Measurements from ENCODE around the gene LRRC42. TPM values are rescaled to one million over a fixed set of nuclear protein-coding genes. Genes with fewer than 3 reads are reported as not detected.

The LRRC42 gene
- total RNA-seq, 1 experiment from 2014 or later: 38.1 TPM

- DNase-seq (ENCODE audit: low spot score): no peak
- Mint-ChIP-seq H3K4me3 (no peak overlapping the region), H3K4me1 (peaks cover 9% of the 10 kb centered on the region), H3K27ac (no peak overlapping the region), H3K27me3 (ENCODE audit: low read depth) (no peaks in the 10 kb centered on the region), H3K36me3 (peaks cover 16% of the 10 kb centered on the region), H3K9me3 (peaks cover 20% of the 10 kb centered on the region)
- CTCF ChIA-PET: no interaction called here
- TF ChIP-seq SMAD3 (CRISPR knock-in tag; IDR thresholded peaks at IDR 0.05; ENCODE audit: borderline replicate concordance) (no peak), PRRX2 (CRISPR knock-in tag; IDR thresholded peaks at IDR 0.05) (no peak), ELF4 (CRISPR knock-in tag; IDR thresholded peaks at IDR 0.05; ENCODE audit: low read depth) (no peak), RORB (CRISPR knock-in tag; IDR thresholded peaks at IDR 0.05) (no peak), ATF3 (CRISPR knock-in tag; conservative IDR thresholded peaks at IDR 0.05) (no peak), AFF4 (CRISPR knock-in tag; IDR thresholded peaks at IDR 0.05; ENCODE audit: borderline replicate concordance) (no peak), TCF7 (CRISPR knock-in tag; IDR thresholded peaks at IDR 0.05; ENCODE audit: low read depth) (no peak), CBFB (CRISPR knock-in tag; IDR thresholded peaks at IDR 0.05; ENCODE audit: low read depth) (no peak), CTCF (IDR thresholded peaks at IDR 0.05) (no peak), CDX4 (CRISPR knock-in tag; IDR thresholded peaks at IDR 0.05; ENCODE audit: borderline replicate concordance) (no peak), GTF2I (CRISPR knock-in tag; conservative IDR thresholded peaks at IDR 0.05) (no peak), OVOL2 (CRISPR knock-in tag; IDR thresholded peaks at IDR 0.05; ENCODE audit: borderline replicate concordance) (no peak), FOXJ3 (CRISPR knock-in tag; IDR thresholded peaks at IDR 0.05; ENCODE audit: borderline replicate concordance) (no peak), SP1 (CRISPR knock-in tag; conservative IDR thresholded peaks at IDR 0.05) (no peak), ZNF423 (CRISPR knock-in tag; IDR thresholded peaks at IDR 0.05) (no peak)
- POLR2A ChIA-PET: no interaction called here
- ATAC-seq: no peak
Measured at GRCh38 chr1:53938136-53938830, 7.9 kb upstream of the LRRC42 start.

- Mint-ChIP-seq H3K4me1 (peaks cover 28% of the 10 kb centered on the region), H3K27ac (no peak overlapping the region), H3K4me3 (no peak overlapping the region), H3K9me3 (no peaks in the 10 kb centered on the region), H3K36me3 (no peaks in the 10 kb centered on the region), H3K27me3 (ENCODE audit: low read depth) (no peaks in the 10 kb centered on the region)
- CTCF ChIA-PET: interaction anchor here (1.1 to 1.2 kb wide), 3 partner anchors 17 to 64 kb away, joined by 3 to 10 read pairs (median 3); partner anchors contain the start of gene YIPF1
- POLR2A ChIA-PET: no interaction called here
- DNase-seq (ENCODE audit: low spot score) (no peak), ATAC-seq (no peak)
- no peak for TF ChIP-seq ZNF263 (CRISPR knock-in tag; IDR thresholded peaks at IDR 0.05; ENCODE audit: low read depth)
- TF ChIP-seq GABPB1 (CRISPR knock-in tag; IDR thresholded peaks at IDR 0.05): no peak
- TF ChIP-seq IRF2 (CRISPR knock-in tag; IDR thresholded peaks at IDR 0.05; ENCODE audit: borderline replicate concordance, low read depth): no peak
- TF ChIP-seq MXD4 (CRISPR knock-in tag; IDR thresholded peaks at IDR 0.05; ENCODE audit: borderline replicate concordance): no peak
- TF ChIP-seq ZNF425 (CRISPR knock-in tag; conservative IDR thresholded peaks at IDR 0.05): no peak
- no peak for TF ChIP-seq ZSCAN18 (CRISPR knock-in tag; IDR thresholded peaks at IDR 0.05)
- no peak for TF ChIP-seq NR3C1 (CRISPR knock-in tag; conservative IDR thresholded peaks at IDR 0.05; ENCODE audit: low read depth)
- TF ChIP-seq USF2 (CRISPR knock-in tag; IDR thresholded peaks at IDR 0.05): no peak
Measured at GRCh38 chr1:53942127-53942957, 3.8 kb upstream of the LRRC42 start.
